ENCODE data around the gene LTBP4. TPM values are rescaled to one million over a fixed set of nuclear protein-coding genes. Genes with fewer than 3 reads are reported as not detected.
"Not testable (repeated sequence)": the region's sequence is repeated elsewhere in the genome, so short reads cannot be mapped to it uniquely, and the experiment has no call there.

The LTBP4 gene
- total RNA-seq, 1 donor from 2014 or later = 430 TPM

DNA sequence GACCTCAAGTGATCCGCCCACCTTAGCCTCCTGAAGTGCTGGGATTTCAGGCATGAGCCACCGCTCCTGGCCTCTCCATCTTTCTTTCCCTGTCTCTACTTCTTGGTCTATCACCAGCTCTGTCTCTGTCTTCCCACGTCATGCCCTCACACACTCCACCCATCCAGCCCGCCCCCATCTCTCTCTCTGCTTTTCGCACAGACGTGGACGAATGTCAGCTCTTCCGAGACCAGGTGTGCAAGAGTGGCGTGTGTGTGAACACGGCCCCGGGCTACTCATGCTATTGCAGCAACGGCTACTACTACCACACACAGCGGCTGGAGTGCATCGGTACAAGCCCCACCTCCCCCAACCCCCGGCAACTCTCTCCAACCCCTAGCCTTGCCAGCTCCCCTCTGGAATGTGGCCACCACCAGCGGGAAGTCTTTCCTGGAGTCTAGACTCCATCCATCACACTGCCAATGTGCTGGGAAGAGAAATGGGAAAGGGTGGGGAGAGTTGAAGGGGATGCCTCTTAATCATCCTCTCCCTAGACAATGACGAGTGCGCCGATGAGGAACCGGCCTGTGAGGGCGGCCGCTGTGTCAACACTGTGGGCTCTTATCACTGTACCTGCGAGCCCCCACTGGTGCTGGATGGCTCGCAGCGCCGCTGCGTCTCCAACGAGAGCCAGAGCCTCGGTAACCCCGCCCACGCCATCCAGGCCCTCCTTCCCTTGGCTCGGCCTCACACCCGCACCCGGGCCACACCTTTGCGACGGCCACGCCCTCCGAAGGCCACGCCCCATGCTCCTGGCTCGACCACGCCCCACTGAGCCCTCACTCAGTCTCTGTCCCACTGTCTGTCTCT lies 22.5 kb downstream of the LTBP4 start:
- H3K27me3 ChIP-seq = no peaks in the 10 kb centered on the region
- H3K9me3 ChIP-seq = no peaks in the 10 kb centered on the region
- H3K36me3 ChIP-seq = peaks cover 38% of the 10 kb centered on the region
- ATAC-seq = peak; percentile 59
- no peak overlapping the region for H3K4me3 ChIP-seq
- intact Hi-C loops (cut with DNase I) = no loop called here
- no peaks in the 10 kb centered on the region for H3K4me1 ChIP-seq
- peak; percentile 77 for DNase-seq
- TF ChIP-seq, protein P1, sequence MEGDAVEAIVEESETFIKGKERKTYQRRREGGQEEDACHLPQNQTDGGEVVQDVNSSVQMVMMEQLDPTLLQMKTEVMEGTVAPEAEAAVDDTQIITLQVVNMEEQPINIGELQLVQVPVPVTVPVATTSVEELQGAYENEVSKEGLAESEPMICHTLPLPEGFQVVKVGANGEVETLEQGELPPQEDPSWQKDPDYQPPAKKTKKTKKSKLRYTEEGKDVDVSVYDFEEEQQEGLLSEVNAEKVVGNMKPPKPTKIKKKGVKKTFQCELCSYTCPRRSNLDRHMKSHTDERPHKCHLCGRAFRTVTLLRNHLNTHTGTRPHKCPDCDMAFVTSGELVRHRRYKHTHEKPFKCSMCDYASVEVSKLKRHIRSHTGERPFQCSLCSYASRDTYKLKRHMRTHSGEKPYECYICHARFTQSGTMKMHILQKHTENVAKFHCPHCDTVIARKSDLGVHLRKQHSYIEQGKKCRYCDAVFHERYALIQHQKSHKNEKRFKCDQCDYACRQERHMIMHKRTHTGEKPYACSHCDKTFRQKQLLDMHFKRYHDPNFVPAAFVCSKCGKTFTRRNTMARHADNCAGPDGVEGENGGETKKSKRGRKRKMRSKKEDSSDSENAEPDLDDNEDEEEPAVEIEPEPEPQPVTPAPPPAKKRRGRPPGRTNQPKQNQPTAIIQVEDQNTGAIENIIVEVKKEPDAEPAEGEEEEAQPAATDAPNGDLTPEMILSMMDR (IDR thresholded peaks at IDR 0.05) = no peak
- no peak overlapping the region for H3K27ac ChIP-seq

DNA sequence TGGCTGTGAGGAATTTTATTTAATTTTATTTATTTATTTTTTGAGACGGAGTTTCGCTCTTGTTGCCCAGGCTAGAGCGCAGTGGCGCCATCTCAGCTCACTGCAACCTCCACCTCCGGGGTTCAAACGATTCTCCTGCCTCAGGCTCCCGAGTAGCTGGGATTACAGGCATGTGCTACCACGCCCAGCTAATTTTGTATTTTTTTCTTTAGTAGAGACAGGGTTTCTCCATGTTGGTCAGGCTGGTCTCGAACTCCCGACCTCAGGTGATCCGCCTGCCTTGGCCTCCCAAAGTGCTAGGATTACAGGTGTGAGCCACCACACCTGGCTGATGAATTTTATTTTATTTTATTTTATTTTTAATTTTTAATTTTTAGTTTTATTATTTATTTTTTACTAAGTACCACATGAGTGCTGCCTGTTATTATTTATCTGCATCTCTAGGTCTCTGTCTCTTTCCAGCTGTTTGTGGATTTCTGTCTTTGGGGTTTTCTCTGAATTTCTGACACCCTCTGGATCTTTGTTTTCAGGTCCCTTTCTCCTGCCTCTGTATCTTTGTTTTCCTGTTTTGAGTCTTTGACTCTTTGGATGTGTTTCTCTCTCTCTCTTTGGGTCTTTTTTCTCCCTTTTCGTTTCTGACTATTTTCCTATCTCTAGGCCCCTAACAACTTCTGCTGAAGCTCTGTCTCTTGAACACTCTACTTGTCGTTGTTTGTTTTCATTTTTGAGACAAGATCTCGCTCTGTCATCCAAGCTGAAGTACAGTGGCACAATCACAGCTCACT lies 23.4 kb downstream of the LTBP4 start:
- H3K27ac ChIP-seq; ATAC-seq; H3K4me3 ChIP-seq; H3K4me1 ChIP-seq; intact Hi-C loops (cut with DNase I); H3K27me3 ChIP-seq; H3K9me3 ChIP-seq; DNase-seq: not testable (repeated sequence)
- H3K36me3 ChIP-seq = peaks cover 42% of the 10 kb centered on the region

DNA sequence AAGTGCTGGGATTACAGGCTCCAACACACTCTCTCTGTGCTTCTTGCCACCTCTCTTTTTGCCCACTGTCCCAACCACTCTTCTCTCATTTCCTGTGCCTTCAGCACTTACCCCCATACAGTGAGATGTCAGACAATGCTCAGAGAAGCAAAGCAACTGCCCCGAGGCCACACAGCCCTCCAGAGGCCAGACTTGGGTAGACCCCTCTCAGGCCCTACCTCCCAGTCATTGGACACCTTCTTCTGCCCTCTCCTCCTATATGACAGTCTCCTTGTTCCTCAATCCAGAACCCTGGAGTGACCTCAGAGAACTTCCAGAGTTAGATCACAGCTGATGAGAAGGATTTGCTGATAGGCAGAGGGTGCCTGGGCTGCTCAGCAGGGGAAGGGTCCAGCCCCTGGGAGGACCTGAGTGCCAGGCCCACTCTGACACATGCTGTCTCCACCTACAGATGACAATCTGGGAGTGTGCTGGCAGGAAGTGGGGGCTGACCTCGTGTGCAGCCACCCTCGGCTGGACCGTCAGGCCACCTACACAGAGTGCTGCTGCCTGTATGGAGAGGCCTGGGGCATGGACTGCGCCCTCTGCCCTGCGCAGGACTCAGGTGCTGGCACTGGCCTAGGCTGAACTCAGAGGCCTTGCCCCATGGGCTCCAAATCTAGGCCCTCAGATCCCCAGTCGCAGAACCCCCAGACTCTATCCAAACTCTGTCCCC lies 24.4 kb downstream of the LTBP4 start:
- no peak for DNase-seq
- no peak overlapping the region for H3K4me3 ChIP-seq
- no peaks in the 10 kb centered on the region for H3K27me3 ChIP-seq
- H3K9me3 ChIP-seq = no peaks in the 10 kb centered on the region
- no peaks in the 10 kb centered on the region for H3K4me1 ChIP-seq
- H3K27ac ChIP-seq = no peak overlapping the region
- intact Hi-C loops (cut with DNase I) = no loop called here
- H3K36me3 ChIP-seq = peaks cover 35% of the 10 kb centered on the region
- peak; percentile 22 for ATAC-seq
- TF ChIP-seq, protein P1 (IDR thresholded peaks at IDR 0.05) = no peak

DNA sequence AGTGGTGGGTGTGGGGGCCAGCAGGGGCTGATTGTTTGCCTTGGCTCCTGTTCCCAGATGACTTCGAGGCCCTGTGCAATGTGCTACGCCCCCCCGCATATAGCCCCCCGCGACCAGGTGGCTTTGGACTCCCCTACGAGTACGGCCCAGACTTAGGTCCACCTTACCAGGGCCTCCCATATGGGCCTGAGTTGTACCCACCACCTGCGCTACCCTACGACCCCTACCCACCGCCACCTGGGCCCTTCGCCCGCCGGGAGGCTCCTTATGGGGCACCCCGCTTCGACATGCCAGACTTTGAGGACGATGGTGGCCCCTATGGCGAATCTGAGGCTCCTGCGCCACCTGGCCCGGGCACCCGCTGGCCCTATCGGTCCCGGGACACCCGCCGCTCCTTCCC lies 25.7 kb downstream of the LTBP4 start:
- ATAC-seq (no peak), DNase-seq (no peak)
- peaks cover 25% of the 10 kb centered on the region for H3K36me3 ChIP-seq
- no peaks in the 10 kb centered on the region for H3K27me3 ChIP-seq
- no peaks in the 10 kb centered on the region for H3K4me1 ChIP-seq
- H3K27ac ChIP-seq = no peak overlapping the region
- no peak overlapping the region for H3K4me3 ChIP-seq
- no peaks in the 10 kb centered on the region for H3K9me3 ChIP-seq
- intact Hi-C loops (cut with DNase I) = no loop called here
- TF ChIP-seq, protein P1 (IDR thresholded peaks at IDR 0.05) = no peak

DNA sequence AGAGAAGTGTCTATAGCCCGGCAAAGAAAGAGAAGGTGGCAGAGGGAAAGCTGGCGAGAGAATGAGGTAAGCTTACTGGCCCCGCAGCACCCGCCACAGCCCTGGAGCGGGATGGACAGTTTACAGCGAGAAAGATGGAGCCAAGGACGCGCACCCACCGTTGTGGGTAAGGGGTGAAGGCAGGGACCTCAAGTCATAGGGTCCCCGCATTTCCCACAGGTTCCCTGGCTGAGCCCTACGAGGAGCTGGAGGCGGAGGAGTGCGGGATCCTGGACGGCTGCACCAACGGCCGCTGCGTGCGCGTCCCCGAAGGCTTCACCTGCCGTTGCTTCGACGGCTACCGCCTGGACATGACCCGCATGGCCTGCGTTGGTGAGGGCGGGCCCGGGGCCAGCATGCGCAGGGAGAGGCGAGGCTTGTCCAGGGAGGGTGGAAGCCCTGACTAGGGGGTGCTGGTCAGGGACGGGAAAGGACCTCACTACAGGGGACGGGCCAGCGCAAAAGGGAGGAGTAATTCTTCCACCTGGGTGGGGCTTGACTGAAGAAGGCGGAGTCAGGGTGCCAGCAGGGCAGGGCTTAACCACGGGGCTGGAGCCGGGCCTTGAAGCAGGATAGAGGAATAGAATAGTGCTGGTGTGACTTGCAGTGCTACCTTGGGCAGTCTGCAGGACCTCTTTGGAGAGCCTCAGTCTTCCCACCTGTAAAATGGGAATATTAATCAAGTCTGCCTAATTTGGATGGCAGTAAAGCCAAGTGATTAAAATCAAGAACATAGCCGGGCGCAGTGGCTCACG lies 26.5 kb downstream of the LTBP4 start:
- no peak for DNase-seq
- TF ChIP-seq, protein P1 (IDR thresholded peaks at IDR 0.05) = no peak
- no peaks in the 10 kb centered on the region for H3K4me1 ChIP-seq
- H3K36me3 ChIP-seq = peaks cover 25% of the 10 kb centered on the region
- intact Hi-C loops (cut with DNase I) = no loop called here
- no peak overlapping the region for H3K4me3 ChIP-seq
- no peak for ATAC-seq
- H3K9me3 ChIP-seq = no peaks in the 10 kb centered on the region
- H3K27ac ChIP-seq = no peak overlapping the region
- H3K27me3 ChIP-seq = no peaks in the 10 kb centered on the region
